Heart left ventricle (tissue), 13 donors: Measurements from ENCODE around the gene PTPRD.

Source experiments
- CTCF ChIP-seq, 12 donors: fragments of 200-600 bp; sonication (generic) in 4 of 12; IDR thresholded peaks; one replicate each; pipeline versions ENCODE4 v1.5.0 to v1.8.0; 2018 to 2022; ENCODE audit warnings: antibody characterized with exemption in 12 of 12, mild to moderate bottlenecking in 5 of 12
- POLR2A ChIP-seq, 2 donors: fragments of 450-650 bp; IDR thresholded peaks; one replicate each; pipeline ENCODE4 v1.6.1; 2017; ENCODE audit warnings: antibody characterized with exemption in 2 of 2, mild to moderate bottlenecking in 2 of 2, moderate library complexity in 2 of 2
- donor health status: ischemic (EF 13 %, LVEDD 7.1; RV severe dilation, severe dysfunction).
- donor health status: DM: no; HTN: yes; CAD: no.
- donor health status: DM: no; HTN: no; CAD: no.
- donor health status: ischemic (EF 25% LVEDD 6.9; RV normal size, moderate dysfunction).
- donor health status: ischemic (EF 25% LVEDD 5.7; RV mildly dilated, moderate dysfunction).
- donor health status: ischemic (EF 35%, LVEDD 5.7; RV mildly dilated, moderate dysfunction).
- donor health status: nonischemic (EF 11% LVEDD 7.7; RV severe dilation, severe dysfunction).
- donor health status: DM: yes; HTN: yes; CAD: no.
- donor health status: PGD.
- donor health status: ischemic (EF 29% LVEDD 5.4; RV normal size, mild dysfunction).
- donor health status: nonischemic (EF 23%, LVEDD 6.1; RV moderate dilation, normal function).

DNA sequence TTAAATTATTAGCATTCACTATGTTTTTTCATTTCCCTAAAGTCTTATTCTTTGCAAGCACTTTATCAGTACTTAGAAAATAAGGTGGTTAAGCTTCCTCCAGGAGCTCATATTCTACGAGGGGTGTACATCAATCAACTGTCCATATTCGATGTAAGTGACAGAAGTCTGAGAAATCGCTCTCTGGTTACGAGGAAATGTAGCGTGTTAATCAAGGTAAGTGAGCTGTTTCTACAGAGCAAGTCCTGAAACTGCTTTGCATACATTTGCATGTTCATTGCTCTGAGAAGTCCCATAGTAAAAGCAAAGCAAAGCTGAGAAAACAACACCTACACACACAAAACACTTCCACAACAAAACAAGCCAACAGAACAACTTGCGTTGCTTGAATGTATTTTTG is 1919.3 kb downstream of the PTPRD start:
- no peak for TF ChIP-seq CTCF (IDR thresholded peaks at IDR 0.05)
- TF ChIP-seq POLR2A (IDR thresholded peaks at IDR 0.05) = no peak
